Measurements from ENCODE around the gene TTC39A.

TTC39A gene

GRCh38 chr1:51294566-51295184, 35.7 kb downstream of the TTC39A start:
- in situ Hi-C loops (cut with MboI; ENCODE audit: low sequenced_read_pairs) = loop anchor here (10.0 kb wide), 1 partner anchor 100 kb away; no protein-coding TSS in a partner anchor
- no peaks in the 10 kb centered on the region for H3K36me3 ChIP-seq (replicated peaks)
- peaks cover 3% of the 10 kb centered on the region for H3K4me1 ChIP-seq
- H3K4me3 ChIP-seq = no peak overlapping the region
- no peaks in the 10 kb centered on the region for H3K27me3 ChIP-seq (ENCODE audit: low read depth)
- no peaks in the 10 kb centered on the region for H3K9me3 ChIP-seq
- no peak for DNase-seq (ENCODE audit: low spot score in 2 of 2)

GRCh38 chr1:51293898-51294515, 36.4 kb downstream of the TTC39A start:
- no peak overlapping the region for H3K4me3 ChIP-seq
- in situ Hi-C loops (cut with MboI; ENCODE audit: low sequenced_read_pairs) = loop anchor here (10.0 kb wide), 1 partner anchor 99 kb away; no protein-coding TSS in a partner anchor
- peaks cover 3% of the 10 kb centered on the region for H3K4me1 ChIP-seq
- H3K9me3 ChIP-seq = no peaks in the 10 kb centered on the region
- H3K36me3 ChIP-seq (replicated peaks) = no peaks in the 10 kb centered on the region
- DNase-seq (ENCODE audit: low spot score in 2 of 2) = no peak
- H3K27me3 ChIP-seq (ENCODE audit: low read depth) = no peaks in the 10 kb centered on the region

- Histone ChIP-seq H3K27me3 (ENCODE audit: low read depth) (no peaks in the 10 kb centered on the region), H3K36me3 (replicated peaks) (no peaks in the 10 kb centered on the region), H3K4me1 (peaks cover 3% of the 10 kb centered on the region), H3K9me3 (no peaks in the 10 kb centered on the region), H3K4me3 (no peak overlapping the region)
- in situ Hi-C loops (cut with MboI; ENCODE audit: low sequenced_read_pairs) = loop anchor here (10.0 kb wide), 1 partner anchor 96 kb away; no protein-coding TSS in a partner anchor
- DNase-seq (ENCODE audit: low spot score in 2 of 2) = no peak
Observed at GRCh38 chr1:51290489-51290847, 39.9 kb downstream of the TTC39A start.

GRCh38 chr1:51289676-51290488, 40.5 kb downstream of the TTC39A start:
- no peaks in the 10 kb centered on the region for H3K9me3 ChIP-seq
- in situ Hi-C loops (cut with MboI; ENCODE audit: low sequenced_read_pairs) = loop anchor here (10.0 kb wide), 1 partner anchor 95 kb away; no protein-coding TSS in a partner anchor
- H3K4me3 ChIP-seq = no peak overlapping the region
- no peak for DNase-seq (ENCODE audit: low spot score in 2 of 2)
- no peaks in the 10 kb centered on the region for H3K36me3 ChIP-seq (replicated peaks)
- no peaks in the 10 kb centered on the region for H3K27me3 ChIP-seq (ENCODE audit: low read depth)
- peaks cover 3% of the 10 kb centered on the region for H3K4me1 ChIP-seq

GRCh38 chr1:51288578-51288977, 41.8 kb downstream of the TTC39A start:
- H3K4me1 ChIP-seq = peaks cover 3% of the 10 kb centered on the region
- H3K27me3 ChIP-seq (ENCODE audit: low read depth) = no peaks in the 10 kb centered on the region
- H3K9me3 ChIP-seq = no peaks in the 10 kb centered on the region
- no peaks in the 10 kb centered on the region for H3K36me3 ChIP-seq (replicated peaks)
- in situ Hi-C loops (cut with MboI; ENCODE audit: low sequenced_read_pairs) = no loop called here
- no peak overlapping the region for H3K4me3 ChIP-seq
- no peak for DNase-seq (ENCODE audit: low spot score in 2 of 2)

- H3K9me3 ChIP-seq = no peaks in the 10 kb centered on the region
- DNase-seq (ENCODE audit: low spot score in 2 of 2) = no peak
- no peak overlapping the region for H3K4me3 ChIP-seq
- no peaks in the 10 kb centered on the region for H3K27me3 ChIP-seq (ENCODE audit: low read depth)
- H3K36me3 ChIP-seq (replicated peaks) = no peaks in the 10 kb centered on the region
- in situ Hi-C loops (cut with MboI; ENCODE audit: low sequenced_read_pairs) = no loop called here
- peaks cover 3% of the 10 kb centered on the region for H3K4me1 ChIP-seq
Observed at GRCh38 chr1:51287966-51288365, 42.4 kb downstream of the TTC39A start.

GRCh38 chr1:51285055-51285454, 45.3 kb downstream of the TTC39A start:
- peaks cover 3% of the 10 kb centered on the region for H3K4me1 ChIP-seq
- DNase-seq (ENCODE audit: low spot score in 2 of 2) = no peak
- no peak overlapping the region for H3K4me3 ChIP-seq
- in situ Hi-C loops (cut with MboI; ENCODE audit: low sequenced_read_pairs) = no loop called here
- H3K27me3 ChIP-seq (ENCODE audit: low read depth) = no peaks in the 10 kb centered on the region
- H3K9me3 ChIP-seq = no peaks in the 10 kb centered on the region
- no peaks in the 10 kb centered on the region for H3K36me3 ChIP-seq (replicated peaks)

- in situ Hi-C loops (cut with MboI; ENCODE audit: low sequenced_read_pairs) = no loop called here
- no peaks in the 10 kb centered on the region for H3K9me3 ChIP-seq
- H3K36me3 ChIP-seq (replicated peaks) = no peaks in the 10 kb centered on the region
- peaks cover 3% of the 10 kb centered on the region for H3K4me1 ChIP-seq
- H3K27me3 ChIP-seq (ENCODE audit: low read depth) = no peaks in the 10 kb centered on the region
- DNase-seq (ENCODE audit: low spot score in 2 of 2) = no peak
- no peak overlapping the region for H3K4me3 ChIP-seq
Observed at GRCh38 chr1:51284487-51284954, 45.8 kb downstream of the TTC39A start.

- no peak for DNase-seq (ENCODE audit: low spot score in 2 of 2)
- no peaks in the 10 kb centered on the region for H3K36me3 ChIP-seq (replicated peaks)
- H3K9me3 ChIP-seq = no peaks in the 10 kb centered on the region
- no peaks in the 10 kb centered on the region for H3K27me3 ChIP-seq (ENCODE audit: low read depth)
- H3K4me3 ChIP-seq = no peak overlapping the region
- in situ Hi-C loops (cut with MboI; ENCODE audit: low sequenced_read_pairs) = no loop called here
- H3K4me1 ChIP-seq = peaks cover 3% of the 10 kb centered on the region
Observed at GRCh38 chr1:51283979-51284378, 46.4 kb downstream of the TTC39A start.

GRCh38 chr1:51282605-51283004, 47.8 kb downstream of the TTC39A start:
- H3K4me3 ChIP-seq = no peak overlapping the region
- peaks cover 2% of the 10 kb centered on the region; the same call in 1 of the 2 replicates for H3K4me1 ChIP-seq
- no peak for DNase-seq (ENCODE audit: low spot score in 2 of 2)
- H3K27me3 ChIP-seq (ENCODE audit: low read depth) = no peaks in the 10 kb centered on the region
- H3K9me3 ChIP-seq = no peaks in the 10 kb centered on the region
- in situ Hi-C loops (cut with MboI; ENCODE audit: low sequenced_read_pairs) = no loop called here
- no peaks in the 10 kb centered on the region for H3K36me3 ChIP-seq (replicated peaks)

GRCh38 chr1:51281807-51282206, 48.6 kb downstream of the TTC39A start:
- H3K36me3 ChIP-seq (replicated peaks) = no peaks in the 10 kb centered on the region
- H3K4me3 ChIP-seq = no peak overlapping the region
- no peaks in the 10 kb centered on the region for H3K4me1 ChIP-seq
- H3K27me3 ChIP-seq (ENCODE audit: low read depth) = no peaks in the 10 kb centered on the region
- H3K9me3 ChIP-seq = no peaks in the 10 kb centered on the region
- in situ Hi-C loops (cut with MboI; ENCODE audit: low sequenced_read_pairs) = no loop called here
- no peak for DNase-seq (ENCODE audit: low spot score in 2 of 2)

- Histone ChIP-seq H3K27me3 (ENCODE audit: low read depth) (no peaks in the 10 kb centered on the region), H3K36me3 (replicated peaks) (no peaks in the 10 kb centered on the region), H3K4me1 (no peaks in the 10 kb centered on the region; the same call in 1 of the 2 replicates), H3K9me3 (no peaks in the 10 kb centered on the region), H3K4me3 (no peak overlapping the region)
- in situ Hi-C loops (cut with MboI; ENCODE audit: low sequenced_read_pairs) = no loop called here
- no peak for DNase-seq (ENCODE audit: low spot score in 2 of 2)
Observed at GRCh38 chr1:51280321-51280978, 49.9 kb downstream of the TTC39A start.

- Histone ChIP-seq H3K4me3 (no peak overlapping the region), H3K9me3 (no peaks in the 10 kb centered on the region), H3K27me3 (ENCODE audit: low read depth) (no peaks in the 10 kb centered on the region), H3K36me3 (replicated peaks) (no peaks in the 10 kb centered on the region), H3K4me1 (peaks cover 7% of the 10 kb centered on the region)
- in situ Hi-C loops (cut with MboI; ENCODE audit: low sequenced_read_pairs) = no loop called here
- DNase-seq (ENCODE audit: low spot score in 2 of 2) = no peak
Observed at GRCh38 chr1:51276286-51276685, 54.1 kb downstream of the TTC39A start.
